ENCODE data around the gene CDC14A.
"Not testable (repeated sequence)": the region's sequence is repeated elsewhere in the genome, so short reads cannot be mapped to it uniquely, and the experiment has no call there.

DNA sequence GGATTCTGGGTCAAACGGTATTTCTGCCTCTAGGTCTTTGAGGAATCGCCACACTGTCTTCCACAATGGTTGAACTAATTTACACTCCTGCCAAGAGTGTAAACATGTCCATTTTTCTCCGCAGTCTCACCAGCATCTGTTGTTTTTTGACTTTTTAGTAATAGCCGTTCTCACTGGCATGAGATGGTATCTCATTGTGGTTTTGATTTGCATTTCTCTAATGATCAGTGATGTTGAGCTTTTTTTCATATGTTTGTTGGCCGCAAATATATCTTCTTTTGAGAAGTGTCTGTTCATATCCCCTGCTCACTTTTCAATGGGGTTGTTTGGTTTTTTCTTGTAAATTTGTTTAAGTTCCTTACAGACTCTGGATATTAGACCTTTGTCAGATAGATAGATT, 53.6 kb downstream of the CDC14A start:
- not testable (repeated sequence) for TF ChIP-seq EZH2 (IDR thresholded peaks at IDR 0.05; ENCODE audit: low read length, missing control alignments)
- TF ChIP-seq, protein P1, sequence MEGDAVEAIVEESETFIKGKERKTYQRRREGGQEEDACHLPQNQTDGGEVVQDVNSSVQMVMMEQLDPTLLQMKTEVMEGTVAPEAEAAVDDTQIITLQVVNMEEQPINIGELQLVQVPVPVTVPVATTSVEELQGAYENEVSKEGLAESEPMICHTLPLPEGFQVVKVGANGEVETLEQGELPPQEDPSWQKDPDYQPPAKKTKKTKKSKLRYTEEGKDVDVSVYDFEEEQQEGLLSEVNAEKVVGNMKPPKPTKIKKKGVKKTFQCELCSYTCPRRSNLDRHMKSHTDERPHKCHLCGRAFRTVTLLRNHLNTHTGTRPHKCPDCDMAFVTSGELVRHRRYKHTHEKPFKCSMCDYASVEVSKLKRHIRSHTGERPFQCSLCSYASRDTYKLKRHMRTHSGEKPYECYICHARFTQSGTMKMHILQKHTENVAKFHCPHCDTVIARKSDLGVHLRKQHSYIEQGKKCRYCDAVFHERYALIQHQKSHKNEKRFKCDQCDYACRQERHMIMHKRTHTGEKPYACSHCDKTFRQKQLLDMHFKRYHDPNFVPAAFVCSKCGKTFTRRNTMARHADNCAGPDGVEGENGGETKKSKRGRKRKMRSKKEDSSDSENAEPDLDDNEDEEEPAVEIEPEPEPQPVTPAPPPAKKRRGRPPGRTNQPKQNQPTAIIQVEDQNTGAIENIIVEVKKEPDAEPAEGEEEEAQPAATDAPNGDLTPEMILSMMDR (conservative IDR thresholded peaks at IDR 0.05 in 1 of 2, IDR thresholded peaks at IDR 0.05 in 1 of 2; ENCODE audit: low read depth in 1 of 2, low read length in 2 of 2) = not testable (repeated sequence)

Data from fibroblast of lung (primary cell).